ENCODE measurements around the gene MAGEA2B. TPM values are rescaled to one million over a fixed set of nuclear protein-coding genes. Genes with fewer than 3 reads are reported as not detected.
"Not testable (repeated sequence)": the region's sequence is repeated elsewhere in the genome, so short reads cannot be mapped to it uniquely, and the experiment has no call there.

The MAGEA2B gene
- total and polyA plus RNA-seq, 2 experiments from 2014 or later: 0.42 to 3.1 TPM

DNA sequence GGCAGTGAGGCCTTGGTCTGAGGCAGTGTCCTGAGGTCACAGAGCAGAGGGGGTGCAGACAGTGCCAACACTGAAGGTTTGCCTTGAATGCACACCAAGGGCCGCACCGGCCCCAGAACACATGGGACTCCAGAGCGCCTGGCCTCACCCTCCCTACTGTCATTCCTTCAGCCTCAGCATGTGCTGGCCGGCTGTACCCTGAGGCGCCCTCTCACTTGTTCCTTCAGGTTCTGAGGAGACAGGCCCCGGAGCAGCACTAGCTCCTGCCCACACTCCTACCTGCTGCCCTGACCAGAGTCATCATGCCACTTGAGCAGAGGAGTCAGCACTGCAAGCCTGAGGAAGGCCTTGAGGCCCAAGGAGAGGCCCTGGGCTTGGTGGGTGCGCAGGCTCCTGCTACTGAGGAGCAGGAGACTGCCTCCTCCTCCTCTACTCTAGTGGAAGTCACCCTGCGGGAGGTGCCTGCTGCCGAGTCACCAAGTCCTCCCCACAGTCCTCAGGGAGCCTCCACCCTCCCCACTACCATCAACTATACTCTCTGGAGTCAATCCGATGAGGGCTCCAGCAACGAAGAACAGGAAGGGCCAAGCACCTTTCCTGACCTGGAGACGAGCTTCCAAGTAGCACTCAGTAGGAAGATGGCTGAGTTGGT lies 21.6 kb downstream of the MAGEA2B start (continued):
- no peak for TF ChIP-seq REST (IDR thresholded peaks at IDR 0.05; ENCODE audit: unreplicated experiment)
- TF ChIP-seq ZNF114 (CRISPR knock-in tag; IDR thresholded peaks at IDR 0.05): no peak
- TF ChIP-seq, protein P1, sequence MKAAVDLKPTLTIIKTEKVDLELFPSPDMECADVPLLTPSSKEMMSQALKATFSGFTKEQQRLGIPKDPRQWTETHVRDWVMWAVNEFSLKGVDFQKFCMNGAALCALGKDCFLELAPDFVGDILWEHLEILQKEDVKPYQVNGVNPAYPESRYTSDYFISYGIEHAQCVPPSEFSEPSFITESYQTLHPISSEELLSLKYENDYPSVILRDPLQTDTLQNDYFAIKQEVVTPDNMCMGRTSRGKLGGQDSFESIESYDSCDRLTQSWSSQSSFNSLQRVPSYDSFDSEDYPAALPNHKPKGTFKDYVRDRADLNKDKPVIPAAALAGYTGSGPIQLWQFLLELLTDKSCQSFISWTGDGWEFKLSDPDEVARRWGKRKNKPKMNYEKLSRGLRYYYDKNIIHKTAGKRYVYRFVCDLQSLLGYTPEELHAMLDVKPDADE (IDR thresholded peaks at IDR 0.05): no peak
- no peak for TF ChIP-seq JUNB (IDR thresholded peaks at IDR 0.05; ENCODE audit: unreplicated experiment)
- no peak for TF ChIP-seq EZH2phosphoT487 (IDR thresholded peaks at IDR 0.05; ENCODE audit: unreplicated experiment)
- no peak for TF ChIP-seq CREB1 (CRISPR knock-in tag; IDR thresholded peaks at IDR 0.05; ENCODE audit: low read depth)
- no peak for TF ChIP-seq ZNF331 (CRISPR knock-in tag; IDR thresholded peaks at IDR 0.05; ENCODE audit: low read depth)
- TF ChIP-seq EZH2 (IDR thresholded peaks at IDR 0.05; ENCODE audit: low read depth, unreplicated experiment): no peak

DNA sequence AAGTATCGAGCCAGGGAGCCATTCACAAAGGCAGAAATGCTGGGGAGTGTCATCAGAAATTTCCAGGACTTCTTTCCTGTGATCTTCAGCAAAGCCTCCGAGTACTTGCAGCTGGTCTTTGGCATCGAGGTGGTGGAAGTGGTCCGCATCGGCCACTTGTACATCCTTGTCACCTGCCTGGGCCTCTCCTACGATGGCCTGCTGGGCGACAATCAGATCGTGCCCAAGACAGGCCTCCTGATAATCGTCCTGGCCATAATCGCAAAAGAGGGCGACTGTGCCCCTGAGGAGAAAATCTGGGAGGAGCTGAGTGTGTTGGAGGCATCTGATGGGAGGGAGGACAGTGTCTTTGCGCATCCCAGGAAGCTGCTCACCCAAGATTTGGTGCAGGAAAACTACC lies 22.1 kb downstream of the MAGEA2B start:
- H3K4me3 ChIP-seq; H3K27me3 ChIP-seq (ENCODE audit: insufficient read depth); H3K27ac Mint-ChIP-seq; H2AFZ ChIP-seq; H3K9me3 Mint-ChIP-seq; H3K4me2 ChIP-seq; H3K4me1 Mint-ChIP-seq; H3K4me3 Mint-ChIP-seq; H3K27me3 Mint-ChIP-seq (ENCODE audit: insufficient read depth, low read depth, poor library complexity); H3F3A ChIP-seq (replicated peaks; ENCODE audit: low read depth); ATAC-seq; H3K36me3 Mint-ChIP-seq (ENCODE audit: low read depth); H3K27ac ChIP-seq (ENCODE audit: low read depth); H3K9me2 ChIP-seq (ENCODE audit: insufficient read depth); H3K36me3 ChIP-seq (ENCODE audit: insufficient read depth); H4K20me1 ChIP-seq (replicated peaks; ENCODE audit: insufficient read depth); H3K79me2 ChIP-seq (replicated peaks; ENCODE audit: insufficient read depth); H3K4me1 ChIP-seq (ENCODE audit: insufficient read depth); DNase-seq (ENCODE audit: low spot score): not testable (repeated sequence)

GRCh38 chrX:152738560-152738959 lies 24.1 kb downstream of the MAGEA2B start:
- H3K27ac Mint-ChIP-seq: no peak overlapping the region
- no peak overlapping the region for H3K4me3 ChIP-seq
- no peaks in the 10 kb centered on the region for H3K36me3 ChIP-seq (ENCODE audit: insufficient read depth)
- H3K79me2 ChIP-seq (replicated peaks; ENCODE audit: insufficient read depth): no peaks in the 10 kb centered on the region
- no peaks in the 10 kb centered on the region for H3K4me1 ChIP-seq (ENCODE audit: insufficient read depth)
- no peaks in the 10 kb centered on the region for H4K20me1 ChIP-seq (replicated peaks; ENCODE audit: insufficient read depth)
- H3K4me2 ChIP-seq: no peak overlapping the region
- H3F3A ChIP-seq (replicated peaks; ENCODE audit: low read depth): no peaks in the 10 kb centered on the region
- no peak overlapping the region for H2AFZ ChIP-seq
- H3K9me3 Mint-ChIP-seq: no peaks in the 10 kb centered on the region
- no peaks in the 10 kb centered on the region for H3K27me3 ChIP-seq (ENCODE audit: insufficient read depth)
- H3K27ac ChIP-seq (ENCODE audit: low read depth): no peak overlapping the region
- no peaks in the 10 kb centered on the region for H3K9me2 ChIP-seq (ENCODE audit: insufficient read depth)
- no peaks in the 10 kb centered on the region for H3K4me1 Mint-ChIP-seq
- no peak for ATAC-seq
- DNase-seq (ENCODE audit: low spot score): no peak
- H3K27me3 Mint-ChIP-seq (ENCODE audit: insufficient read depth, low read depth, poor library complexity): no peaks in the 10 kb centered on the region
- H3K36me3 Mint-ChIP-seq (ENCODE audit: low read depth): no peaks in the 10 kb centered on the region
- no peak overlapping the region for H3K4me3 Mint-ChIP-seq
- TF ChIP-seq POLR2AphosphoS5 (IDR thresholded peaks at IDR 0.05; ENCODE audit: low read depth) (no peak), NANOG (IDR thresholded peaks at IDR 0.05; ENCODE audit: borderline replicate concordance) (no peak)
- TF ChIP-seq, protein P2, sequence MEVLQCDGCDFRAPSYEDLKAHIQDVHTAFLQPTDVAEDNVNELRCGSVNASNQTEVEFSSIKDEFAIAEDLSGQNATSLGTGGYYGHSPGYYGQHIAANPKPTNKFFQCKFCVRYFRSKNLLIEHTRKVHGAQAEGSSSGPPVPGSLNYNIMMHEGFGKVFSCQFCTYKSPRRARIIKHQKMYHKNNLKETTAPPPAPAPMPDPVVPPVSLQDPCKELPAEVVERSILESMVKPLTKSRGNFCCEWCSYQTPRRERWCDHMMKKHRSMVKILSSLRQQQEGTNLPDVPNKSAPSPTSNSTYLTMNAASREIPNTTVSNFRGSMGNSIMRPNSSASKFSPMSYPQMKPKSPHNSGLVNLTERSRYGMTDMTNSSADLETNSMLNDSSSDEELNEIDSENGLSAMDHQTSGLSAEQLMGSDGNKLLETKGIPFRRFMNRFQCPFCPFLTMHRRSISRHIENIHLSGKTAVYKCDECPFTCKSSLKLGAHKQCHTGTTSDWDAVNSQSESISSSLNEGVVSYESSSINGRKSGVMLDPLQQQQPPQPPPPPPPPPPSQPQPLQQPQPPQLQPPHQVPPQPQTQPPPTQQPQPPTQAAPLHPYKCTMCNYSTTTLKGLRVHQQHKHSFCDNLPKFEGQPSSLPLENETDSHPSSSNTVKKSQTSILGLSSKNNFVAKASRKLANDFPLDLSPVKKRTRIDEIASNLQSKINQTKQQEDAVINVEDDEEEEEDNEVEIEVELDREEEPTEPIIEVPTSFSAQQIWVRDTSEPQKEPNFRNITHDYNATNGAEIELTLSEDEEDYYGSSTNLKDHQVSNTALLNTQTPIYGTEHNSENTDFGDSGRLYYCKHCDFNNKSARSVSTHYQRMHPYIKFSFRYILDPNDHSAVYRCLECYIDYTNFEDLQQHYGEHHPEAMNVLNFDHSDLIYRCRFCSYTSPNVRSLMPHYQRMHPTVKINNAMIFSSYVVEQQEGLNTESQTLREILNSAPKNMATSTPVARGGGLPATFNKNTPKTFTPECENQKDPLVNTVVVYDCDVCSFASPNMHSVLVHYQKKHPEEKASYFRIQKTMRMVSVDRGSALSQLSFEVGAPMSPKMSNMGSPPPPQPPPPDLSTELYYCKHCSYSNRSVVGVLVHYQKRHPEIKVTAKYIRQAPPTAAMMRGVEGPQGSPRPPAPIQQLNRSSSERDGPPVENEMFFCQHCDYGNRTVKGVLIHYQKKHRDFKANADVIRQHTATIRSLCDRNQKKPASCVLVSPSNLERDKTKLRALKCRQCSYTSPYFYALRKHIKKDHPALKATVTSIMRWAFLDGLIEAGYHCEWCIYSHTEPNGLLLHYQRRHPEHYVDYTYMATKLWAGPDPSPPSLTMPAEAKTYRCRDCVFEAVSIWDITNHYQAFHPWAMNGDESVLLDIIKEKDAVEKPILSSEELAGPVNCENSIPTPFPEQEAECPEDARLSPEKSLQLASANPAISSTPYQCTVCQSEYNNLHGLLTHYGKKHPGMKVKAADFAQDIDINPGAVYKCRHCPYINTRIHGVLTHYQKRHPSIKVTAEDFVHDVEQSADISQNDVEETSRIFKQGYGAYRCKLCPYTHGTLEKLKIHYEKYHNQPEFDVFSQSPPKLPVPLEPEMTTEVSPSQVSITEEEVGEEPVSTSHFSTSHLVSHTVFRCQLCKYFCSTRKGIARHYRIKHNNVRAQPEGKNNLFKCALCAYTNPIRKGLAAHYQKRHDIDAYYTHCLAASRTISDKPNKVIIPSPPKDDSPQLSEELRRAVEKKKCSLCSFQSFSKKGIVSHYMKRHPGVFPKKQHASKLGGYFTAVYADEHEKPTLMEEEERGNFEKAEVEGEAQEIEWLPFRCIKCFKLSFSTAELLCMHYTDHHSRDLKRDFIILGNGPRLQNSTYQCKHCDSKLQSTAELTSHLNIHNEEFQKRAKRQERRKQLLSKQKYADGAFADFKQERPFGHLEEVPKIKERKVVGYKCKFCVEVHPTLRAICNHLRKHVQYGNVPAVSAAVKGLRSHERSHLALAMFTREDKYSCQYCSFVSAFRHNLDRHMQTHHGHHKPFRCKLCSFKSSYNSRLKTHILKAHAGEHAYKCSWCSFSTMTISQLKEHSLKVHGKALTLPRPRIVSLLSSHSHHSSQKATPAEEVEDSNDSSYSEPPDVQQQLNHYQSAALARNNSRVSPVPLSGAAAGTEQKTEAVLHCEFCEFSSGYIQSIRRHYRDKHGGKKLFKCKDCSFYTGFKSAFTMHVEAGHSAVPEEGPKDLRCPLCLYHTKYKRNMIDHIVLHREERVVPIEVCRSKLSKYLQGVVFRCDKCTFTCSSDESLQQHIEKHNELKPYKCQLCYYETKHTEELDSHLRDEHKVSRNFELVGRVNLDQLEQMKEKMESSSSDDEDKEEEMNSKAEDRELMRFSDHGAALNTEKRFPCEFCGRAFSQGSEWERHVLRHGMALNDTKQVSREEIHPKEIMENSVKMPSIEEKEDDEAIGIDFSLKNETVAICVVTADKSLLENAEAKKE (CRISPR knock-in tag; IDR thresholded peaks at IDR 0.05): no peak

Data from GM23338 (cell line).